ENCODE data around the gene CYP27A1.

DNA sequence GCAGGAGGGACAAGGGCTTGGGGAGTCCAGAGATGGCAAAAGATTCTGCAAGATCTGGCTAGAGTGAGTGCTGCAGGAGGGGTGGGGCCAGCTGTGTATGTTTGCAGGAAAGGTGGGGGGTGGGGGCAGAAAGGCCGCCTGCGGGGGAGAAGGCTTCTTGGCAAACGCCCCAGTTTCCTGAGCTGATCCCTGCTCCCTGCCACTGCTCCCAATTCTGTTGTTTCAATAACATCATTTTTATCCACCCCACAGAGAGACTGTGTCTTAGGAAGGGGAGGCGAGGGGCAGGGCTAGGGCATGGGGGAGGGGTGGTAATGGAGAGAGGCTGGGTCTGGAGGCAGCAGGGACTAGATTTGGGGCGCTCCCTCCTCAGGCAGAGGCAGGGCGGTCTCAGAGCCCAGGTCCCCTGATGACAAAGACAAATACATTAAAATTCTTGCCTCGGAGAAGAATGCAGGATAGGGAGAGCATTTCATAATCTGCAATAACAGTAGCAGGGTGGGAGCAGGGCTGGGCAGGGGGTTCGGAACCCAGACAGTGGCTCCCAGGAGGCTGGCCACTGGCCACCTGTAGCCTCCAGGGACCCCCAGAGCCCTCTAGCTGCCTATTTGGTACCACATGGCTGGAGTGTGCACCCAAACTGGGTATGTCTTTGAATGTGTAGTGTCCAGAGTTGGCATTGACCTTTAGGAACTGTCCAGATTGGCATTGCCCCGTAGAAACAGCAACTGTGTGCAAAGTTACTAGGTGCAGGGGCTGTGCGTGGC lies 75.6 kb downstream of the CYP27A1 start:
- TF ChIP-seq, protein P1, sequence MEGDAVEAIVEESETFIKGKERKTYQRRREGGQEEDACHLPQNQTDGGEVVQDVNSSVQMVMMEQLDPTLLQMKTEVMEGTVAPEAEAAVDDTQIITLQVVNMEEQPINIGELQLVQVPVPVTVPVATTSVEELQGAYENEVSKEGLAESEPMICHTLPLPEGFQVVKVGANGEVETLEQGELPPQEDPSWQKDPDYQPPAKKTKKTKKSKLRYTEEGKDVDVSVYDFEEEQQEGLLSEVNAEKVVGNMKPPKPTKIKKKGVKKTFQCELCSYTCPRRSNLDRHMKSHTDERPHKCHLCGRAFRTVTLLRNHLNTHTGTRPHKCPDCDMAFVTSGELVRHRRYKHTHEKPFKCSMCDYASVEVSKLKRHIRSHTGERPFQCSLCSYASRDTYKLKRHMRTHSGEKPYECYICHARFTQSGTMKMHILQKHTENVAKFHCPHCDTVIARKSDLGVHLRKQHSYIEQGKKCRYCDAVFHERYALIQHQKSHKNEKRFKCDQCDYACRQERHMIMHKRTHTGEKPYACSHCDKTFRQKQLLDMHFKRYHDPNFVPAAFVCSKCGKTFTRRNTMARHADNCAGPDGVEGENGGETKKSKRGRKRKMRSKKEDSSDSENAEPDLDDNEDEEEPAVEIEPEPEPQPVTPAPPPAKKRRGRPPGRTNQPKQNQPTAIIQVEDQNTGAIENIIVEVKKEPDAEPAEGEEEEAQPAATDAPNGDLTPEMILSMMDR (IDR thresholded peaks at IDR 0.05), result no peak
- TF ChIP-seq EZH2 (IDR thresholded peaks at IDR 0.05) (no peak), EZH2phosphoT487 (IDR thresholded peaks at IDR 0.05) (no peak)

Measured in neural progenitor cell (in vitro differentiated cells).